Erythroblast (primary cell): ENCODE measurements around the gene PSMG3.

Experiments
- GATA1 ChIP-seq: IDR thresholded peaks from 2 replicates; pipeline ENCODE4 v1.6.1; 2011; ENCODE audit warnings: low read depth, mild to moderate bottlenecking, control low read depth, low read length, moderate library complexity
- POLR2A ChIP-seq: IDR thresholded peaks from 2 replicates; pipeline ENCODE4 v1.6.1; 2011; ENCODE audit warnings: mild to moderate bottlenecking, low read length

GRCh38 chr7:1569833-1570632 is at the start of gene PSMG3:
- TF ChIP-seq POLR2A (peak; percentile 86), GATA1 (no peak)
